Upper lobe of left lung (tissue), 4 donors: ENCODE results near the gene CTAG1A.

ENCODE experiments used
- POLR2A ChIP-seq, 4 donors: fragments of 450-650 bp; IDR thresholded peaks; one replicate each; pipeline ENCODE4 v1.5.1; 2016 to 2017; ENCODE audit warnings: antibody characterized with exemption in 4 of 4, mild to moderate bottlenecking in 2 of 4
- POLR2AphosphoS5 ChIP-seq, 2 donors: sonication (generic); formaldehyde crosslinking; IDR thresholded peaks; one replicate each; pipeline ENCODE4 v1.5.1; 2017; ENCODE audit warnings: antibody characterized with exemption in 2 of 2
- TF ChIP-seq, protein P1 (sequence below), 6 experiments: fragments of 450-650 bp in 4 of 6; fragments of 200-600 bp in 2 of 6; sonication (generic) in 2 of 6; IDR thresholded peaks; one replicate each; pipeline ENCODE4 v1.5.1; 2016 to 2019; ENCODE audit warnings: antibody characterized with exemption in 6 of 6

DNA sequence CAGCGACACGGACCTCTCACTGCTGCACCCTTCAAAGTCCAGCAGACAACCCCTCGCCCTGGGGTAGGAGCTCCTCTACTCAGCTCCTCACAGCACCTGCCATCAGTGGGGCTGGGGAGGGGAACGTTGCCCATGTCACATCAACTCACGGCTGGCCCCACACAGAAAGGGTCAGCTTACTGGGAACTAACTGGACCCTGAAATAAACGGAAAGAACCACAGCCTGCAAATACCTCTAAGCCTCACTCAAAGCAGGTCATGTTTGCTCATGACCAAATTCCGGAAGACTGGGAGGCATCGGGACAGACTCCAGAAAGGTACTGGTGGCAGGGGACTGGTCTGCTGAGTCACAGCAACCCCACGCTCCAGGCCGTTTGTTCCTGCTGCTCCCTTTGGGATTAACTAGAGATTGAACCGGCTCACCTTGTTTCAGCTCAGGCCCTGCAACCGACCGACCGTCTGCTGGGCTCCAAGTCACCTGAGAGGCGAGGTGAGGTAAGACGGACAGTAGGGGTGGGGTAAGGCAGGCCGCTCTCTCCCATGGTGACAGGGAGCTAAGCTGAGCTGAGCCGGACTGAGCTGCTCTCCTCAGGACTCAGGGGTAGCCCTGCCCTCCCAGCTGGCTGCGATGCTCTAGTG lies 43.9 kb upstream of the CTAG1A start:
- peak in 1 of 4 donors; percentile 33 for TF ChIP-seq POLR2A (IDR thresholded peaks at IDR 0.05)
- TF ChIP-seq, protein P1, sequence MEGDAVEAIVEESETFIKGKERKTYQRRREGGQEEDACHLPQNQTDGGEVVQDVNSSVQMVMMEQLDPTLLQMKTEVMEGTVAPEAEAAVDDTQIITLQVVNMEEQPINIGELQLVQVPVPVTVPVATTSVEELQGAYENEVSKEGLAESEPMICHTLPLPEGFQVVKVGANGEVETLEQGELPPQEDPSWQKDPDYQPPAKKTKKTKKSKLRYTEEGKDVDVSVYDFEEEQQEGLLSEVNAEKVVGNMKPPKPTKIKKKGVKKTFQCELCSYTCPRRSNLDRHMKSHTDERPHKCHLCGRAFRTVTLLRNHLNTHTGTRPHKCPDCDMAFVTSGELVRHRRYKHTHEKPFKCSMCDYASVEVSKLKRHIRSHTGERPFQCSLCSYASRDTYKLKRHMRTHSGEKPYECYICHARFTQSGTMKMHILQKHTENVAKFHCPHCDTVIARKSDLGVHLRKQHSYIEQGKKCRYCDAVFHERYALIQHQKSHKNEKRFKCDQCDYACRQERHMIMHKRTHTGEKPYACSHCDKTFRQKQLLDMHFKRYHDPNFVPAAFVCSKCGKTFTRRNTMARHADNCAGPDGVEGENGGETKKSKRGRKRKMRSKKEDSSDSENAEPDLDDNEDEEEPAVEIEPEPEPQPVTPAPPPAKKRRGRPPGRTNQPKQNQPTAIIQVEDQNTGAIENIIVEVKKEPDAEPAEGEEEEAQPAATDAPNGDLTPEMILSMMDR (IDR thresholded peaks at IDR 0.05) = no peak
- no peak for TF ChIP-seq POLR2AphosphoS5 (IDR thresholded peaks at IDR 0.05)
